Measurements from ENCODE around the gene MOGAT2. TPM values are rescaled to one million over a fixed set of nuclear protein-coding genes. Genes with fewer than 3 reads are reported as not detected.

Gene MOGAT2
- total and polyA plus RNA-seq, 2 of the 13 experiments (the other 11 are each of a cell fraction or from before 2014, with no cell fraction given), result 27.2 to 27.8 TPM

DNA sequence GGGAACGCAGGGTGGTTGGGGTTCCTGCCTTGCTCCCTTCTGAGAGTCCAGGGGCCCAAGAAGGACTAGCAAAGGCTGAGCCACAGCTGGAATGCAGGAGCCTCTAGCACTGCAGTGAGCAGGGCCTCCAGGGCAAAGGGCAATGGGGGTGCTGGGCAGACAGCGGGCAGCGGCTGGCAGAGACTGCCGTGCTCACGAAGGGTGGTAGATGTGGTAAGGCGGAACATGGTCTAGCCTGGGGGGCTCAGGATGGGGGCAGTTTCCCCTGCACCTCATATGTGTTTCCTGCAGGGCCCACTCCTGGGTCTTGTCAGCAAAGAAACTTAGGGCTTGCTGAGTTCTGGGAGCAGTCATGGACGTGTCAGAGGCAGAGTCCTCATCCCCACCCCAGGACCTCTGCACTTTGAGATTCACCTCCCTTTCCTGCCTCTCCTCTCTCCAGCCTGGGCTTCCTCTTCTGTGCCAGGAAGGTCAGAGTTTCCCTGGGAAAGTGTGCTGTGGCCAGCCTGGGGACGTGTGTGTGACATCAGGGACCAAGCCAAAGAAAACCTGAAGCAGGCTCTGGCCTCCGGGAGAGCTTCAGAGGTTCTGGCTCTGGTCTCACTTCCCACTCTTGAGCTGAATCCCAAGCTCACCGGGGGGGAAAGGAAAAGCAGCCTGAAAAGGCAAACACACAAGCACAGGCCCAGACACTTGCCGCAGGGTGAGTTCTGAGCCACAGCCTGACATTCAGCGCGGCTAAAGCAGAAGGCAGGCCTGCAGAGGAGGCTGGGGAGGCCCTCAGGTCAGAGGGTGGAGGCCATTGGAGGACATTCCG, 4.4 kb downstream of the MOGAT2 start (continued):
- TF ChIP-seq ZFAT (CRISPR knock-in tag; conservative IDR thresholded peaks at IDR 0.05) (no peak), ZNF737 (CRISPR knock-in tag; IDR thresholded peaks at IDR 0.05; ENCODE audit: borderline replicate concordance) (no peak), ZNF556 (CRISPR knock-in tag; IDR thresholded peaks at IDR 0.05; ENCODE audit: borderline replicate concordance) (peak; percentile 10; the same call in 1 of the 2 replicates), ZFP62 (CRISPR knock-in tag; IDR thresholded peaks at IDR 0.05) (no peak), NFE2L2 (IDR thresholded peaks at IDR 0.05; ENCODE audit: low read length) (no peak), ZC3H4 (CRISPR knock-in tag; IDR thresholded peaks at IDR 0.05; ENCODE audit: borderline replicate concordance) (no peak), KMT2B (CRISPR knock-in tag; IDR thresholded peaks at IDR 0.05) (no peak), TP53 (CRISPR knock-in tag; conservative IDR thresholded peaks at IDR 0.05) (no peak), CBFB (CRISPR knock-in tag; IDR thresholded peaks at IDR 0.05) (no peak), ZNF567 (CRISPR knock-in tag; IDR thresholded peaks at IDR 0.05; ENCODE audit: borderline replicate concordance) (no peak), ZNF549 (CRISPR knock-in tag; IDR thresholded peaks at IDR 0.05) (no peak; the same call in 1 of the 2 replicates), ZNF354B (CRISPR knock-in tag; IDR thresholded peaks at IDR 0.05) (no peak), HHEX (CRISPR knock-in tag; IDR thresholded peaks at IDR 0.05) (no peak), ZNF777 (CRISPR knock-in tag; IDR thresholded peaks at IDR 0.05) (no peak), ZNF10 (CRISPR knock-in tag; IDR thresholded peaks at IDR 0.05; ENCODE audit: borderline replicate concordance, low read depth) (no peak), EP300 (IDR thresholded peaks at IDR 0.05; ENCODE audit: low read depth in 2 of 2, low read length in 2 of 2) (0 out of 4 replicates have a peak, but pooled peaks of 1 of the 2 experiments have one; percentile 15), EP300 (CRISPR knock-in tag; IDR thresholded peaks at IDR 0.05; ENCODE audit: borderline replicate concordance) (no peak)
- TF ChIP-seq, protein P1, sequence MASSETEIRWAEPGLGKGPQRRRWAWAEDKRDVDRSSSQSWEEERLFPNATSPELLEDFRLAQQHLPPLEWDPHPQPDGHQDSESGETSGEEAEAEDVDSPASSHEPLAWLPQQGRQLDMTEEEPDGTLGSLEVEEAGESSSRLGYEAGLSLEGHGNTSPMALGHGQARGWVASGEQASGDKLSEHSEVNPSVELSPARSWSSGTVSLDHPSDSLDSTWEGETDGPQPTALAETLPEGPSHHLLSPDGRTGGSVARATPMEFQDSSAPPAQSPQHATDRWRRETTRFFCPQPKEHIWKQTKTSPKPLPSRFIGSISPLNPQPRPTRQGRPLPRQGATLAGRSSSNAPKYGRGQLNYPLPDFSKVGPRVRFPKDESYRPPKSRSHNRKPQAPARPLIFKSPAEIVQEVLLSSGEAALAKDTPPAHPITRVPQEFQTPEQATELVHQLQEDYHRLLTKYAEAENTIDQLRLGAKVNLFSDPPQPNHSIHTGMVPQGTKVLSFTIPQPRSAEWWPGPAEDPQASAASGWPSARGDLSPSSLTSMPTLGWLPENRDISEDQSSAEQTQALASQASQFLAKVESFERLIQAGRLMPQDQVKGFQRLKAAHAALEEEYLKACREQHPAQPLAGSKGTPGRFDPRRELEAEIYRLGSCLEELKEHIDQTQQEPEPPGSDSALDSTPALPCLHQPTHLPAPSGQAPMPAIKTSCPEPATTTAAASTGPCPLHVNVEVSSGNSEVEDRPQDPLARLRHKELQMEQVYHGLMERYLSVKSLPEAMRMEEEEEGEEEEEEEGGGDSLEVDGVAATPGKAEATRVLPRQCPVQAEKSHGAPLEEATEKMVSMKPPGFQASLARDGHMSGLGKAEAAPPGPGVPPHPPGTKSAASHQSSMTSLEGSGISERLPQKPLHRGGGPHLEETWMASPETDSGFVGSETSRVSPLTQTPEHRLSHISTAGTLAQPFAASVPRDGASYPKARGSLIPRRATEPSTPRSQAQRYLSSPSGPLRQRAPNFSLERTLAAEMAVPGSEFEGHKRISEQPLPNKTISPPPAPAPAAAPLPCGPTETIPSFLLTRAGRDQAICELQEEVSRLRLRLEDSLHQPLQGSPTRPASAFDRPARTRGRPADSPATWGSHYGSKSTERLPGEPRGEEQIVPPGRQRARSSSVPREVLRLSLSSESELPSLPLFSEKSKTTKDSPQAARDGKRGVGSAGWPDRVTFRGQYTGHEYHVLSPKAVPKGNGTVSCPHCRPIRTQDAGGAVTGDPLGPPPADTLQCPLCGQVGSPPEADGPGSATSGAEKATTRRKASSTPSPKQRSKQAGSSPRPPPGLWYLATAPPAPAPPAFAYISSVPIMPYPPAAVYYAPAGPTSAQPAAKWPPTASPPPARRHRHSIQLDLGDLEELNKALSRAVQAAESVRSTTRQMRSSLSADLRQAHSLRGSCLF (CRISPR knock-in tag; IDR thresholded peaks at IDR 0.05; ENCODE audit: borderline replicate concordance), result no peak
- TF ChIP-seq, protein P2, sequence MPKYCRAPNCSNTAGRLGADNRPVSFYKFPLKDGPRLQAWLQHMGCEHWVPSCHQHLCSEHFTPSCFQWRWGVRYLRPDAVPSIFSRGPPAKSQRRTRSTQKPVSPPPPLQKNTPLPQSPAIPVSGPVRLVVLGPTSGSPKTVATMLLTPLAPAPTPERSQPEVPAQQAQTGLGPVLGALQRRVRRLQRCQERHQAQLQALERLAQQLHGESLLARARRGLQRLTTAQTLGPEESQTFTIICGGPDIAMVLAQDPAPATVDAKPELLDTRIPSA (CRISPR knock-in tag; IDR thresholded peaks at IDR 0.05; ENCODE audit: borderline replicate concordance), result no peak
- TF ChIP-seq, protein P3, sequence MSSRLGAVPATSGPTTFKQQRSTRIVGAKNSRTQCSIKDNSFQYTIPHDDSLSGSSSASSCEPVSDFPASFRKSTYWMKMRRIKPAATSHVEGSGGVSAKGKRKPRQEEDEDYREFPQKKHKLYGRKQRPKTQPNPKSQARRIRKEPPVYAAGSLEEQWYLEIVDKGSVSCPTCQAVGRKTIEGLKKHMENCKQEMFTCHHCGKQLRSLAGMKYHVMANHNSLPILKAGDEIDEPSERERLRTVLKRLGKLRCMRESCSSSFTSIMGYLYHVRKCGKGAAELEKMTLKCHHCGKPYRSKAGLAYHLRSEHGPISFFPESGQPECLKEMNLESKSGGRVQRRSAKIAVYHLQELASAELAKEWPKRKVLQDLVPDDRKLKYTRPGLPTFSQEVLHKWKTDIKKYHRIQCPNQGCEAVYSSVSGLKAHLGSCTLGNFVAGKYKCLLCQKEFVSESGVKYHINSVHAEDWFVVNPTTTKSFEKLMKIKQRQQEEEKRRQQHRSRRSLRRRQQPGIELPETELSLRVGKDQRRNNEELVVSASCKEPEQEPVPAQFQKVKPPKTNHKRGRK (CRISPR knock-in tag; IDR thresholded peaks at IDR 0.05), result no peak
- TF ChIP-seq, protein P4, sequence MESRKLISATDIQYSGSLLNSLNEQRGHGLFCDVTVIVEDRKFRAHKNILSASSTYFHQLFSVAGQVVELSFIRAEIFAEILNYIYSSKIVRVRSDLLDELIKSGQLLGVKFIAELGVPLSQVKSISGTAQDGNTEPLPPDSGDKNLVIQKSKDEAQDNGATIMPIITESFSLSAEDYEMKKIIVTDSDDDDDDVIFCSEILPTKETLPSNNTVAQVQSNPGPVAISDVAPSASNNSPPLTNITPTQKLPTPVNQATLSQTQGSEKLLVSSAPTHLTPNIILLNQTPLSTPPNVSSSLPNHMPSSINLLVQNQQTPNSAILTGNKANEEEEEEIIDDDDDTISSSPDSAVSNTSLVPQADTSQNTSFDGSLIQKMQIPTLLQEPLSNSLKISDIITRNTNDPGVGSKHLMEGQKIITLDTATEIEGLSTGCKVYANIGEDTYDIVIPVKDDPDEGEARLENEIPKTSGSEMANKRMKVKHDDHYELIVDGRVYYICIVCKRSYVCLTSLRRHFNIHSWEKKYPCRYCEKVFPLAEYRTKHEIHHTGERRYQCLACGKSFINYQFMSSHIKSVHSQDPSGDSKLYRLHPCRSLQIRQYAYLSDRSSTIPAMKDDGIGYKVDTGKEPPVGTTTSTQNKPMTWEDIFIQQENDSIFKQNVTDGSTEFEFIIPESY (CRISPR knock-in tag; IDR thresholded peaks at IDR 0.05), result no peak
